GM21619 (cell line): ENCODE results near the gene MCC.

Source experiments
- ATAC-seq: cut with Tn5 transposase; IDR thresholded peaks from one replicate; pipeline ENCODE4 v1.9.1; 2021; ENCODE audit not compliant: unreplicated experiment

MCC gene

DNA sequence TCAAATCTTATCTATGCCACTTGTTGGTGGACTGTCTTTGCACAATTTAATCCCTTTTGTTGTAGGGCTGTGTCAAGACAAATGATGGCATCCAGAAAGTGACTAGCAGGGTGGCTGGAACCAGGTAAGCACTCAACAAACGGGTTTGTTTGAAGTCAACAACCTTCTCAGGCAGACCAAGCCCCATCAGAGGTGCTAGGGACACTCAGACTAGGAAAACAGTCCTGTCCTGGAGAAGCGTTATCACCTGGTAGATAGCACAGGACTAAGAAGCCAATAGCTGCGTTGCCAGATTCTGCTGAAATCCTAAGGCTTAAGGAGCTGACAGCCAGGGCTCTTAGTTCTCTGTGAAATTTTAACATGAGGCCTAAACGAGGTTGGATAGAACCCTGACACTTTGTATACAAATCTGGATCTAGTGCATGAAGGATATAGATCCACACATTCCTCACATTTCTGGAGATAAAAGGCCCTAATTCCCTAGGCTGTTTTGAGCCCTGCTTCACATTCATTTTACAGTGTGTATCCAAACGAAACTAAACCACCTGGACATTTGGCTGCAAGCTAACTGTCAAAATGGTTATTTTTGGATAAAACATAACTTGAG, 331.9 kb downstream of the MCC start:
- no peak for ATAC-seq

DNA sequence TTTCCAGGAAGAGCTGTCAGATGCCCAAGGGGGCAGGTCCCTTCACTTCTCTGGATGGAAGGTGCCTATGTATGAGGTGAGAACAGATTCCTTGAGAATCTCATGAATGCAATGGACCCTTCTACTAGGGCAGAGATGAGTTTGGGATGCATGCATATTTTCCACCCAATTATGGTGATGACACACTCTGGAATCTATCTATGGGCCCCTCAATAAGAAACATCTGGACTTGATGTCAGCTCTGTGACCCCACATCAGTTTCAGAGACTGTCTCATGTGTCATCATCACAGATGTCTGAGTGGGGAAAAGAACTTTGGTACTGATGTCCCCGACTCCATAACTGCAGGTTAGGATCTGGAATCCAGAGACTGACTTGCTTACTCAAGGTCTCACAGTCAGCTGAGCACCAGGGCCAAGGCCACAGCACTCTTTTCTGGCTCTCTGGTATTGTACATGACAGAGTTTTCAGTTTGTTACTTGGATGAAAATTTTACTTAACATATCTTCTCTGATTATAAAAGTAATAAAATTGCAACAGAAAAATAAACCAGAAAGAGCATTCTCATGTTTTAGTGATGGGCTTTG, 334.6 kb downstream of the MCC start:
- ATAC-seq = no peak

DNA sequence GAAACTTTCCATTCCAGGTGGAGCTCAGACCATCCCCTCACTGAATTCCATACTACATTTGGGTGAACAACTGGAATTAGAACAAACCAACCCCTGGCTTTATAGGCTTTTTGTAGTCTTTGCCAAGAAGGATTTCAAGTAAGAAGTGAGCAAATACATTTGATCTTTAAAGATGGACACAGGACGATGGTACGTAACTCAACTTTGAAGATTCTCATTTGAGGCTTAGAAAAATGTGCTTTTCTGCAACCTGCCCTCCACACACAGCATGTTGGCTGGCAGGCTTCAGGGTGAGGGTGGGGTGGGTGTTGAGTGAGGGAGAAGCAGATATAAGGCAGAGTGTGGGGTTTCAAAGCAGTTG, 335.9 kb downstream of the MCC start:
- ATAC-seq = no peak

DNA sequence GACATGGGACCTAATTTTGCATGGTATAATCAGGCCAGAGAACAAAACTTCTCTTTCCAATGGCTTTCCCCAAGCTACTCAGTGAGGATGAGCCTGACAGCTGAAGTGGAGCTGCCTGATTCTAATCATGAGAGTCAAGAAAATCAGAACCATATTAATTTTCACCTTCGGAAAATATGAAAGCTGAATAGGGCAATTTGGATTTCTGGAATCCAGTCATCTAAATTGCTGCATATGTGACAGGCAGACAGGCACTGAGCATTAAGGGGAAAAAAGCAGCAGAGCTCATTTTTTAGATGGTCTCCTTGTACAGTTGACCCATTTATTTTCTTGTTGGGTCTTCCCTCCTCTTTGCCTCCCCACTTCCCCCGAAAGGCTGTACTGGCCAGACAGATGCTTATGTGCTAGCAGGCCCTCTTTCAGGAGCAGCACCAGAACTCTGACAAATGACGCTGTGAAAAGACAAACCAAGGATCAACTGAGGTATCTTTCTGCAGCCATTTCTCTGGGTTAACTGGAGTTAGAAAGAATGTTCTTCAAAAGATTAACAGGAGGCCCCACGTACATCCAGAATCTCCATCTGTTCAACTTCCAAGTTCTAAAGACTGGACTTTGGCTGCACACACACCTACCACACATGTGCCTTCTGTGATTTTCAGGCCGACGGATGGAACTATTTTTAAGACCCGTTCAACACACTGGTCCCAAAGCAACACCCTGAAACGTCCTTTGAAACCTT, 336.4 kb downstream of the MCC start:
- ATAC-seq = no peak

DNA sequence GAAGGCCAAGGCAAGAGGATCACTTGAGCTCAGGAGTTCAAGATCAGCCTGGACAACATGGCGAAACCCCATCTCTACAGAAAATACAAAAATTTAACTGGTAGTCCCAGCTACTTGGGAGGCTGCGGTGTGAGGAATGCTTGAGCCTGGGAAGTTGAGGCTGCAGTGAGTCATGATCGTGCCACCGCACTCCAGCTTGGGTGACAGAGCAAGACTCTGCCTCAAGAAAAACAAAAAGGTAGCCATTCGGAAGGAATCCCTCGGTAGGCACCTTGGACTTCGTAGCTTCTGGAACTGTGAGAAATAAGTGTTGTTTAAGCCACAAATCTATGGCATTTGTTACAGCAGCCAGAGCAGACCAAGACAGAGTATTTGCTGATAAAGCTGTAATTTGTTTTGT, 337.4 kb downstream of the MCC start:
- ATAC-seq = no peak

DNA sequence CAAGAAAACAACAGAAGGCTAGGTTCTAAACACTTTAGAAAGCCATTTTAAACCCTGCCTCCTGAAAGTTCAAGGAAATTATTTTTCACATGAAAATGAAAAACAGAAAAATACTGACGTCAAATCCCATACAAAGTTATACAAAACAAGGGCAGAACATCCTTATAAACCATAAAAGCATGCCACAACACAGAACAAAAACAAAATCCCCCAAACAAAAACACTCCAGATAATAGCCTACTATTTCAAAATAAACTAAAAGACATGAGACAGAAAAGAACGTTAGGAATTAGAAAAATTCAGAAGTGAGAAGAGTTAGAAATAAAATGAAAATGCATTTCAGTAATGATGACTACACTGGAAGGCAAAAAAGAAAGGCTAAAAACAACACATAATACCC, 338.0 kb downstream of the MCC start:
- no peak for ATAC-seq

DNA sequence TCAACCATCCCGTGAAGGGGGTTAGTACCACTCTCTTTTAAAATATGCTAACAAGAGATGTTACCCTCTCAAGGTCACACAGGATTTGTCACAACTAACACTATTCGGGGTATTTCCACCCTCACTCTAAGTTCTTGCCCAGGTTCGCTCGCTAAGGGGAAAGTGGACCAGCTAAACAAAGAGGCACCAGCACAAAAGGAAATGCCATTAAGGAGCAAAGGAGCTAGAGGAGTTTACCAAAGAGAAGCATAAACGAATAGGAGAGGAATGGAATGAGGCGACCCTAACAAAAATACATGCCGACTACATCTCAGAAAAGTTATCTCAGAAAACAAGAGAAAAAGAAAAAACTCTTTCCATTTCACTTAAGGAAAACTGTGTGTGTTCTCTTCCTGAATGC, 340.7 kb downstream of the MCC start:
- no peak for ATAC-seq

DNA sequence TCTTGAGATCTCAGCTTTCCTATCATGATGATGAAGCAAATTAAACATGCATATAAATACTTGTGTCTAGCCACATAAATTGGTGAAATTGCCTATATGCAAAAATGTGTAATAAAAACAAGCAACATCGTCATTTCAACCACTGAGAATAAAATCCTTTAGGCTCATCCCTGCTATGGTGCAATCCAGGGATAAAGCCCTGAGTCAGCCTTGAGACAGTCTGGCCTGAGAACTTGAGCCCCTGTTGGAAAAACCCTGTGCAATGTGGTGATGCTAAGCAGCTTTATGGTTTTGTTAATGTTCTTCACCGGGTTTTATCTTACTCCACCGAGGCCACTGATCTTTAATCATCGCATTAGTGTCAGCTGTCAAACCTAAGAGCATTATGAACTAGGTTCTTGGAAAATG, 341.1 kb downstream of the MCC start:
- no peak for ATAC-seq

DNA sequence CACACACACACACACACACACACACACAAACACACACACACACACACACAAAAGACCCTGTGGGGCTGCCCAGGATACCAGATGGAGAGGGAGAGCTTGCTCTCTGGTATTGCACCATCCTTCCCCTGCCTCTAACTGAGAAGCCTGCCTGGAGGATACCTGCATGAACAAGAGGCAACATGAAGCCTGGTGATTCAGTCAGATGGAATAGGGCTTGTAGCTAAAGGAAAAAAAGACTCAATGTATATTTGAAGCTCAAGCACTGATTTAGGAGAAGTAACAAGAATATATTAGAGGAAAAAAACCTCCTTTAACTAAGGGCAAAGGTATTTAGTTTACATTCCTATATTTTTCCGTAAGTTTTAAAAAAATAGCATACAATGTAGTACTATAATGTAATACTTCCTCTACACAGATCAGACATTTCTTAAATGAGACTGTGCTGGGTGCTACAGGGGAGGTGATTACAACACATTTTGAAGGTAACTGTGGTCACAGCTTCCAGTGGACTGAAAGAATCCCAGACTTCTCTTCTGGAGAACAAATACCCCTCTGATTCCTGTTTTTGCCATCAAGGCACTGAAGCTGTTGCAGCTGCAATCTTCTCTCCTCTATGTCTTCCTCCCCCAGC, 342.4 kb downstream of the MCC start:
- ATAC-seq = no peak

DNA sequence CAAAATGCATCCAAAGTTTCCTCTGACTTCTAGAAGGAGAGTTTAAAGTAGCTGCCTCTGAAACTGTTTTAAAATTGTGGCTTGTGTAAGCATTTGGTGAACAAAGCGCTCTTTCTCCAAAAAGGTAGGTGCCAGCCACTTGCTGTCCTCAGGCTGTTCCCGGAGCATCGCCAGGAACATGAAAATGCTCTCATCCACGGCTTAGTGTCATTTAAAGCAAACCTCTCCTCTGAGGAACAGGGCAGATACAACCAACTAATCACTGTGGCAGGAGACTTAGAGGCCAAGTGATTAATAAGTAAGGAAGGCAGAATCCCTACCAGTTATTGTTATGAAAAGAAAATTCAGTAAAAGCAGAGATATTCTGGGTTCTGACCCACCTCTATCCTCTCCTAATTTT, 346.1 kb downstream of the MCC start:
- no peak for ATAC-seq

DNA sequence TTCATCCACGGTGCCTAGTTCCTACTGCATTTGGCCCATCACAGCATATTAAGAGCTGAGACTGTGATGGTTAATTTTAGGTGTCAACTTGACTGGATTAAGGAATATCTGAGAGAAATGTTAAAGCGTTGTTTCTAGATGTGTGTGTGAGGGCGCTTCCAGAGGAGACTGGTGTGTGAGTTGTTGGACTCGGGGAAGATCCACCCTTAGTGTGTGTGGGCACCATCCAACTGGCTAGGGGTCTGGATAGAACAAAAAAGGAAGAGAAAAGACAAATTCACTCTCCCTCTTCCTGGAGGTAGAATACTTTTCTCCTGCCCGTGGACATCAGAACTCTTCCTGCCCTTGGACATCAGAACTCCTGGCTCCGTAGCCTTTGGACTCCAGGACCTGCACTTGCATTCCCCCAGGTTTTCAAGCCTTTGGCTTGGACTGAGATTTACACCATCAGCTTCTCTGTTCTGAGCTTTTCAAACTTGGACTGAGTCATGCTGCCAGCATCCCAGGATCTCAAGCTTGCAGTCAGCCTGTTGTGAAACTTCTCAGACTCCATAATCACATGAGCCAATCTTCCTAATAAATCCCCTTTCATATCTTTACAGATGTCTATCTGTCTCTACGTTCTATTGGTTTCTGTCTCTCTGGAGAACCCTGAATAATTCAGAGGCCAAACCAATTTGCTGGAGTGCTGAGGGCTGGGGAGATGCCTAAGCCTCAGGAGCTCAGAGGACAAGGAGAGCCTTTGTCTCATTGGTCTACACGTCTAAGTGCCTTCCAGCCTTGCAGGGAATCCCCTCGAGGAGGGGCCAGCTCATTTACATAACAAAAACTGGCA, 347.2 kb downstream of the MCC start:
- ATAC-seq = no peak

DNA sequence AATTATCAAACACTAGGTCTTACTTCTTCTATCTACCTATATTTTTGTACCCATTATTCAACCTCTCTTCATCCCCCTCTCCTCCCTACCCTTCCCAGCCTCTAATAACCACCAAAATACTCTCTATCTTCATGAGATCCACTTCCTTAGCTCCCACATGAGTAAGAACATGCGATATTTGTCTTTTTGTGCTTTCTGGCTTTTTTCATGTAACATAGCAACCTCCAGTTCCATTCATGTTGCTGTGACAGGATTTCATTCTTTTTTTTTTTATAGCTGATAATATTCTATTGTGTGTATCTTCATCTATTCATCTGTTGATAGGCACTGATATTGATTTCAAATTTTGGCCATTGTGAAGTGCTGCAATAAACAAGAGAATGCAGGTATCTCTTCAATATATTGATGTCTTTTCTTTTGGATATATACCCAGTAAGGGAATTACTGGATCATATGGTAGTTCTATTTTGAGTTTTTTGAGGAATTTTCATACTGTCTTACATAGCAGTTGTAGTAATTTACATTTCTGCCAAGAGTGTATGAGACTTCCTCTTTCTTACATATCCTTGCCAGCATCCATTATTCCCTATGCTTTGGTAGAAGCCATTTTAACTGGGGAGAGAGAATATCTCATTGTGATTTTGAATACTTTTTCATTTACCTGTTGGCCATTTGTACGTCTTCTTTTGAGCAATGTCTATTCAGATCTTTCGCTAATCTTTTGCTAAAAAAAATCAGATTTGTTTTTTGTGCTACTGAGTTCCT, 354.9 kb downstream of the MCC start:
- ATAC-seq = no peak

DNA sequence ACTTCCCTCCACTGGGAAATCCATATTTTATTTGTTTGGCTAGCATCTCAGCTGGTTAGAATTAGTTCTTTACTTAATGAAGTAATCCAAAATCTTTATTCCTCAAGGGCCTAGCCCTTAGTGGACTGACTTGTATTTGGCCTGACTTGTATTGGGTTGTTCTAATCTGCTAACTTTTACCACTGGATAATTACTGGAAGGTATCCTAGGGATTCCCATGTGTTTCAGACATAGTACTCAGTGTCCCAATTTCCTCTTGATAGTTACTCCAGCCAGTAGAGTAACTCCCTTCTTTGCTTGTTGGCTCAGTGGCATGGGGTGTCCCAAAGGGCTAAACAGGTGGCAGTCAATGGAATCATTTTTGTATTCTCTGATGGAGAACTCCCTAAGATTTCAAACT, 355.7 kb downstream of the MCC start:
- no peak for ATAC-seq

DNA sequence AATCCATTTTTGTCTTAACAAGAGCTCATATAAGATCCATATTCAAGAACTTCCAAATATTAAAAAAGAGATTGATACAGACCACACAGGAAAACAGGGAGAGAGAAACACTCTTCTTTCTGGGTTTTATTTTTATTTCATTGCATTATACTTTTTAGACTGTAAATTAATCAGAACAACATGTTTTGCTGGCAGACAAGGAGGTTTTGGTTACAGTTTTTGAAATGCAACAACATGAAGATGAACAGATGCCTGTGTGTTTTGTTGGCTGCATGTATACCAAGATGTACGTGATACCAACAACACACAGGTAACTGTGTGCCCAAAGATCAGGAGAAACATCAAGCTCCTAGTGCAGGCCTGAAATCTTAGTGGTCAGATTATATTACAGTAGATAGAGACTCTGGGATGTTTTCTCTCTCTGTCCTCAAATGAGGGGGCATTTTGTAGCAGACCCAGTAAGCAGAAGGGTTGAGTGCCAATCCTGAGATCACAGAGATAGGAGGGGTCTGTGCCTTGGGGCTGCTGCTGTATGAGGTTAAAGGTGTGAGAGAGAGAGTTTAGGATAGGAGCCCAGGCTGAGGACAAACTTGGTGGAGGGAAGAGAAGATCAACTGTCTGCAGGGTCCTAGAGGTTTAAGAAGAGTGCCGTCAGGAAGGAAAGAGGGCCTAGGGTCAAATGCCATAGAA, 359.5 kb downstream of the MCC start:
- ATAC-seq = no peak

DNA sequence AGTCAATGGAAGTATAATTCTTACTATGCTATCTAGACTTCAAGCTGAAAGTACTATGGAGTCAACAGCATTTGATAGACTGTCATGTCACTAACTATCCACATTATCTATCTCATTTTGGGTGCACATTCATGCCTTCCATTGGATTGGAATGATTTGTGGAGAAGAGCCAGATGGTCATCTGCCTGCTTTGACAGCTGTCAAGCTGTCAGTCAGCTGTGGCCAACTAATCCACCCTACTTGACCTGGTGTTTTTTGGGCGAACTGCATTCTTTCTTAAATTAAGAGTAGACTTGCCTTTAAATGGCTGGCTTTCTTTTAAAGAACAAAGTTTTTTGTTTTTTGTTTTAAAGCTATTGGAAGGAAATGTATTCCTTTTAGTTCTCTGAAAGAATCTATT, 360.2 kb downstream of the MCC start:
- ATAC-seq = no peak

DNA sequence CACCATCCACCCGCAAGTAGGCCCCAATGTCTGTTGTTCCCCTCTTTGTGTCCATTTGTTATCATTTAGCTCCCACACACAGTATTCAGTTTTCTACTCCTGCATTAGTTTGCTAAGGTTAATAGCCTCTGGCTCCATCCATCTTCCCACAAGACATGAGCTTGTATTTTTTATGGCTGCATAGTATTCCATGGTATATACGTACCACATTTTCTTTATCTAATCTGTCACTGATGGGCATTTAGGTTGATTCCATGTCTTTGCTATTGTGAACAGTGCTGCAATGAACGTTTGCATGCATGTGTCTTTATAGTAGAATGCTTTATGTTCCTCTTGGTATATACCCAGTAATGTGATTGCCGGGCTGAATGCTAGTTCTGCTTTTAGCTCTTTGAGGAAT, 361.2 kb downstream of the MCC start:
- no peak for ATAC-seq

DNA sequence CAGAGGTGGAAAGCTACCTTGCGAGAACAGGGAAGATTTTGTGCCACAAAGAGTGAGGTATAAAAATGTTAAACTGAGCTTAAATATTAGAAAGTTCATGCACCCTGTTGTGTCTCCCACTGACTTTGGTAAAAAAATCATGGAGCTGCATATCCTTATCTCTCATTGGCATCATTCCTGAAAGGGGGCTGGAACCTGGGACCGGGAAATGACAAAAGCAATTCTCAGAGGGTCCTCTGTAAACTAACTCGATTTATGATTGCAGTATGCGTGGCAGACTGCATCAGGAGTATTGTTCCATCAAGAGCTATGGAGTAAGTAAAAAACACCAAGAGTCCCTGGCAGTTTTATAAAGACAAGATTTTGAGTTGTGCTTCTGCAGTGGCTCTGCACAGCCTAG, 362.9 kb downstream of the MCC start:
- no peak for ATAC-seq

DNA sequence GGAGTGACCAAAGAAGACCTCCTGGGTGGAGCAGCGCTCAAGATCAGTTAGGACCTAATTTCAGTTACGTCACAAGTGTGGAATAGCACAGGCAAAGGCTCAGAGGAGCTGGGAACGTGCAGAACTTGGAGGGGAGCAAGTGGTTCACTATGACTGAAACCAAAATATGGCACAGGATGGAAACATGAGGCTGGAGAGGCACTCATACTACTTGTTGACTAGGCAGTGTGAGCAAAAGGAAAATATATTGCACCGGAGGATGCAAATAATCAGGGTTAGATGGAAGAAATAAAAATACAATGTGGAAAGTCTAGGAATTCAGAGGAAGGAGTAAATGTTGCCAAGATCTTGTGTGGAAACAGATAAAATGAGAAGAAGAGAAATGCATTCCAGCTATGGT, 363.3 kb downstream of the MCC start:
- ATAC-seq = no peak

DNA sequence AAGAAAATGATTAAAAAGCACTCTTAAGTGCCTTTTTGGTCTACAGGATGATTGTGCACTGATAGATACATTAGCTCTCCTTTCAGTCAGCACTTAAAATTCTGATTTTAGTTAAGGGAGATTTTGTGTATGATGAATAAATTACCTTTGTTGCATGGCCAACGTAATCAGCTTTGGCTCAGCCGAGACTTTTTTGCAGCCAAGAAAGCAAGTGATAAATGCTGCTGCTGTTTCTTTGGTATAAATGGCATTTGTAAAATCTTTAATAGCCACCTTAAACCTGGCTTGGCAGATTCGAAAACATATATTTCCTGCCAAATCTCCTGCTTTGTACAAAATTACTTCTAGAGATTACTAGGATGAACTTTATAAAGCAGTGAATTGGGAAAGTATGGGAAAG, 364.0 kb downstream of the MCC start:
- no peak for ATAC-seq

DNA sequence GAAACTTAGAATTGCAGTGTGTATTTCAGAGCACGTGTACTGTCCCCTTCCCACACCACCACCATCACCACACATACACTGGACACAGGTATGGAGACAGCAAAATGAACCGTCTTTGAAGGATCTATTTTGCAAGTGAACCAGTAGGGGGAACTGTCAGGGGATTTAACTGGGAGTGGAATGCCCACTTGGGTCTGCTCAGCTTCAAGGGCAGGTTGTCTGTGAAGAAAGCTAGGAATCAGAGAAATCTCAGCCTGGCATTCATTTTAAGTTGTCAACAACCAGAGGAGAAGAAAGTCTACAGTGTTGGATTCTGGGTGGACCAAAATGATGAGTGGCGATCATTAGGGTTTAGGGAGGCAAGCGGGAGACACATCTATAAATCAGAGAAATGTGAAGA, 364.6 kb downstream of the MCC start:
- ATAC-seq = no peak
